ENCODE results near the gene TUBB2B.

TUBB2B gene

GRCh38 chr6:3230256-3230882 is 2.9 kb upstream of the TUBB2B start:
- Histone ChIP-seq H2AFZ (ENCODE audit: low read depth, low read length) (no peak overlapping the region), H3K9me3 (ENCODE audit: insufficient read depth, low read length) (no peaks in the 10 kb centered on the region), H3K27me3 (ENCODE audit: low read depth, low read length) (0 out of 2 replicates have a peak, but pooled peaks cover 12% of the 10 kb centered on the region), H3K9ac (ENCODE audit: low read length) (no peak overlapping the region), H3K27ac (ENCODE audit: low read length) (no peak overlapping the region), H3K36me3 (replicated peaks; ENCODE audit: low read depth, low read length) (no peaks in the 10 kb centered on the region), H3K4me2 (ENCODE audit: low read length) (no peak overlapping the region), H3K79me2 (ENCODE audit: low read length) (no peaks in the 10 kb centered on the region), H4K20me1 (ENCODE audit: insufficient read depth, low read length) (no peaks in the 10 kb centered on the region), H3K4me1 (ENCODE audit: low read length) (peaks cover 11% of the 10 kb centered on the region), H3K4me3 (ENCODE audit: low read length) (no peak overlapping the region)
- TF ChIP-seq EZH2phosphoT487 (IDR thresholded peaks at IDR 0.05; ENCODE audit: low read depth), result no peak
- no peak for TF ChIP-seq CTCF (IDR thresholded peaks at IDR 0.05; ENCODE audit: low read depth, low read length)

- TF ChIP-seq EZH2phosphoT487 (IDR thresholded peaks at IDR 0.05; ENCODE audit: low read depth), result no peak
- TF ChIP-seq CTCF (IDR thresholded peaks at IDR 0.05; ENCODE audit: low read depth, low read length), result no peak
- Histone ChIP-seq H3K9me3 (ENCODE audit: insufficient read depth, low read length) (no peaks in the 10 kb centered on the region), H3K36me3 (replicated peaks; ENCODE audit: low read depth, low read length) (no peaks in the 10 kb centered on the region), H3K9ac (ENCODE audit: low read length) (no peak overlapping the region), H3K4me1 (ENCODE audit: low read length) (peaks cover 6% of the 10 kb centered on the region), H4K20me1 (ENCODE audit: insufficient read depth, low read length) (no peaks in the 10 kb centered on the region), H3K79me2 (ENCODE audit: low read length) (no peaks in the 10 kb centered on the region), H3K27ac (ENCODE audit: low read length) (no peak overlapping the region), H3K4me3 (ENCODE audit: low read length) (no peak overlapping the region), H3K4me2 (ENCODE audit: low read length) (no peak overlapping the region), H2AFZ (ENCODE audit: low read depth, low read length) (no peak overlapping the region), H3K27me3 (ENCODE audit: low read depth, low read length) (0 out of 2 replicates have a peak, but pooled peaks cover 12% of the 10 kb centered on the region)
Measured at GRCh38 chr6:3229566-3230178, 2.2 kb upstream of the TUBB2B start.

- no peak for TF ChIP-seq CTCF (IDR thresholded peaks at IDR 0.05; ENCODE audit: low read depth, low read length)
- TF ChIP-seq EZH2phosphoT487 (IDR thresholded peaks at IDR 0.05; ENCODE audit: low read depth), result no peak
- no peak overlapping the region for H3K4me3 ChIP-seq (ENCODE audit: low read length)
- no peak overlapping the region for H3K27ac ChIP-seq (ENCODE audit: low read length)
- no peak overlapping the region for H2AFZ ChIP-seq (ENCODE audit: low read depth, low read length)
- no peaks in the 10 kb centered on the region for H3K79me2 ChIP-seq (ENCODE audit: low read length)
- no peaks in the 10 kb centered on the region for H4K20me1 ChIP-seq (ENCODE audit: insufficient read depth, low read length)
- no peak overlapping the region for H3K4me2 ChIP-seq (ENCODE audit: low read length)
- no peaks in the 10 kb centered on the region for H3K9me3 ChIP-seq (ENCODE audit: insufficient read depth, low read length)
- 0 out of 2 replicates have a peak, but pooled peaks cover 6% of the 10 kb centered on the region for H3K27me3 ChIP-seq (ENCODE audit: low read depth, low read length)
- no peaks in the 10 kb centered on the region for H3K4me1 ChIP-seq (ENCODE audit: low read length)
- no peak overlapping the region for H3K9ac ChIP-seq (ENCODE audit: low read length)
- H3K36me3 ChIP-seq (replicated peaks; ENCODE audit: low read depth, low read length), result no peaks in the 10 kb centered on the region
Measured at GRCh38 chr6:3228771-3229565, 1.5 kb upstream of the TUBB2B start.

DNA sequence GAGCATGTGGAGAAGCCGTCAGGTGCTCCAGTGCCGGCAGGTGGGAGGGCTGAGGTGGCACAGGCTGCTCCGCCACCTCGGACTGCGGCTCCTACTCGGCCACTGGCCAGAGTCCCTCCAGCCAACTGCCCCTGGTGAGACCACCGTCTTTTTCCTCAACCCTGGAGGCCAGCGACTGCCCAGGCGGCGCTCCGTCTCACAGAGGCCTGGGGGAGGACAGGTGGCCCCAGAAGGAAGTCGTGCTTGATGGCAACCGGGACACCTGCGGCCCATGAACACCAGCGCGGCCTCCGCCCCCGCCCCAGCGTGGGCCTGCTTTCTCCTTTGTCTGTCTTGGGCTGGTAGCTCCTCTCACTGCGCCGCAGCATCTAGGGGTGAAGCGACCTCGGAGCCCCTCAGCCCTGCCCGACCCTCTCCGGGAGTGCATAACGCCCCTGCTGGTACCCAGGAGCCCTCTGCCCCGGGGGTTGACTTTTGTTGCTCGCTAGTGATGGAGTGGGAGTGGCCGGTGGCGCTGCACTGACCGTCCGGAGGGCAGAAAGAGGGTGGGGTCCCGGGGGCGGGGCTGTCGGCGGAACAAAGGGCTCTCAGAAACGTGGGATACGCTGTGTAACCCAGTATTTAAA is 706 bp upstream of the TUBB2B start:
- H3K9ac ChIP-seq (ENCODE audit: low read length), result no peak overlapping the region
- H2AFZ ChIP-seq (ENCODE audit: low read depth, low read length), result no peak overlapping the region
- no peaks in the 10 kb centered on the region for H3K9me3 ChIP-seq (ENCODE audit: insufficient read depth, low read length)
- TF ChIP-seq EZH2phosphoT487 (IDR thresholded peaks at IDR 0.05; ENCODE audit: low read depth) (no peak), CTCF (IDR thresholded peaks at IDR 0.05; ENCODE audit: low read depth, low read length) (no peak)
- 0 out of 2 replicates have a peak, but pooled peaks cover 4% of the 10 kb centered on the region for H3K27me3 ChIP-seq (ENCODE audit: low read depth, low read length)
- no peak overlapping the region for H3K4me3 ChIP-seq (ENCODE audit: low read length)
- no peak overlapping the region for H3K4me2 ChIP-seq (ENCODE audit: low read length)
- no peaks in the 10 kb centered on the region for H4K20me1 ChIP-seq (ENCODE audit: insufficient read depth, low read length)
- no peaks in the 10 kb centered on the region for H3K36me3 ChIP-seq (replicated peaks; ENCODE audit: low read depth, low read length)
- H3K27ac ChIP-seq (ENCODE audit: low read length), result no peak overlapping the region
- H3K79me2 ChIP-seq (ENCODE audit: low read length), result no peaks in the 10 kb centered on the region
- no peaks in the 10 kb centered on the region for H3K4me1 ChIP-seq (ENCODE audit: low read length)
